HL-60/S4 (cell line): ENCODE measurements around the gene ELAVL1.
"Not testable (repeated sequence)": the region's sequence is repeated elsewhere in the genome, so short reads cannot be mapped to it uniquely, and the experiment has no call there.

Source experiments
- in situ Hi-C: fragments of 300-500 bp; cut with MboI; formaldehyde crosslinking; loops from 2 replicates; pipeline ENCODE4 v1.14.3; 2022; ENCODE audit warnings: low sequenced_read_pairs

The ELAVL1 gene

DNA sequence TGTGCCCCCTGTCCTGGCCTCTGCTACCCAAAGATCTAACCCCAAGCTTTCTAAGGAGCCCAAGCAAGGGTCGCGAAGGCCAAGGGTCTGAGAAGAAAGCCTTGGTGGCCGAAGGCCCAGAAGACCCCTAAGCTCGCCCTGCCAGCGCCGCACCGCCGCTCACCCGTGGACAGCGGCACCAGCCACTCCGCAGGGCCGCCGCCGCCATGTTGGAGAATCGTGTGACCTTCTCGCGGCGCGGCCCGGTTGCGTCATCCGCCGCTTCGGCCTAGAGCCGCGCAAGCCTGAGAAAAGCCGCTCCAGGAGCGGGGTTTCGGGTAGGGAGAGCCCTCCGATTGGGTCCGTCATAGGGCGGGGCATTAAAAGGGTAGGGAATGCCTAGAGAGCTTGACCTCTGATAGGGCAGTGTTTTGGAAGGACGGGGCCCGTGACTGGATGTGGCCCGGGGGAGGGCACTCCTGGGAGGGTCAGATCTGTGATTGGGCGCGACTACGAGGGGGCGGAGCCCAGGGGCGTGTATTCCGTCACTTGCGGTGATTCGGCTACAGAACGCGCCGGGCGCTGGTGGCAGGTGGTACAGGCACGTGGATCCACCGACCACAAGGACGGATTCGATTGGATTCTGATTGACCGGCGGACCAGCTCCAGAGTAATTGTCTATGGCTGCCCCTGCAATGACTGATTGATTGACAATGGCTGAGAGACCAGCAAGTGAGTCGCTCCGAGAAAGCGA lies 61.8 kb downstream of the ELAVL1 start, which contains the start of gene TIMM44:
TIMM44 (minus strand) TSS at position 223 of the 733 bp plus-strand sequence; CDS start at position 208, 15 bp downstream.
- in situ Hi-C loops: no loop called here

DNA sequence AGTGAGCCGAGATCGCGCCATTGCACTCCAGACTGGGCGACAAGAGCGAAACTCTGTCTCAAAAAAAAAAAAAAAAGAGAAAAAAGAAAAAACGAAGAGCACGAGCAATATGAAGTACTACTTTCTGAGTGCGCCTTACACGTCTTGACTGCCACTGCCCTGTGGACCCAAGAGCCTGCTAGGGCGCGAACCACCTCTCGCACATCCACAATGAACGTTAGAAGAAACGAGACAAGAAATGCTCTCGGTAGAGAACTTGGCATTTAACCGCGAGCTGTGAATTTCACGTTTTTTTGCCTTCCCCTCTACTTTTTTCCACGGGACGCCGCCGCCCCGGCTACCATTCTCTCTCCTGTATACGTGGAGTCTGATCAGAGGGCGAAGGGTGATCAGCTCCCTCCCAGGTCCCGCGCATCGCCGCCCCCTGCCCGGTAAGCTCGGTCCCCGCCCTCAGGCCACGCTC lies 62.4 kb downstream of the ELAVL1 start:
- in situ Hi-C loops: no loop called here

DNA sequence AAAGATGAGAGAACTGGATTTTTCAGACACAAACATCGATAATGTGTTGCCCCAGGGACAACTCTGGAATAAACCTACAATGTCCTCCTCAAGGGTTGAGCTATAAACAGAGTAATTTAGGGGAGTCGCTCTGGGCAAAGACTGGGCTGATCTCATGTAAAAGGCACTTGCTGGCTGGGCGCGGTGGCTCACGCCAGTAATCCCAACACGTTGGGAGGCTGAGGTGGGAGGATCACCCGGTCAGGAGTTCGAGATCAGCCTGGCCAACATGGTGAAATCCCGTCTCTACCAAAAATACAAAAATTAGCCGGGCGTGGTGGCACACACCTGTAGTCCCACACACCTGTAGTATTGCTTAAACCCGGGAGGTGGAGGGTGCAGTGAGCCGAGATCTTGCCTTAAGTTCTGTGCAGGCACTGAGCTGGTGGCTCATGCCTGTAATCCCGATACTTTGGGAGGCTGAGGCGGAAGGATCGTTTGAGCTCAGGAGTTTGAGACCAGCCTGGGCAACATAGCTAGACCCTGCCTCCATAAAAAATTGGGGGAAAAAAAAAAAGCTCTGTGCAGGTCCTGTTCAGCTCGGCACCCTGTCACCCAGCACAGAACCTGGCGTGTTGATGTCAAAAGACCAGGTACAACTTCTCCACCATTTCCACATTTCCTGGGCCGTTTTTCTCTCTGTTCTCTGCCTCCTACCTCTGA lies 63.4 kb downstream of the ELAVL1 start:
- in situ Hi-C loops: no loop called here

DNA sequence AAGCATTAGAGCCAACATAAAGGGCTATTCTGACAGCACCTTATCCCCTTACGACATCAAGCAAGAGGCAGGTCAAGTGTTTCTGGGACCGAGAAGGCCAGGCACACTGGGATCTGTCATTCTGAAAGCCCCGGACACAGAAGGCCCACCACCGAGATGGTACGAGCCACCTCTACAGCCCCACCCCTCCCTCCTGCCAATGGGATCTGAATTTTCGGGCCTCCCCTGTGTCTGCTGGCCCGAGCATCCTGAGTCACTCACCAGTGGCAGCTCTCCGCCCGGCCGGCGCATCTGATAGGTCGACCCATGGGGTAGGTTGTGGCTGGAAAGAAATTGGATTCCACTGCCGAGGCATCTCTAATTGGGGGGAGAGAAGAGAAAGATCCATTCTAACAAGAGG lies 64.6 kb downstream of the ELAVL1 start:
- in situ Hi-C loops: no loop called here

GRCh38 chr19:7934766-7935165 lies 70.7 kb downstream of the ELAVL1 start:
- in situ Hi-C loops: no loop called here

DNA sequence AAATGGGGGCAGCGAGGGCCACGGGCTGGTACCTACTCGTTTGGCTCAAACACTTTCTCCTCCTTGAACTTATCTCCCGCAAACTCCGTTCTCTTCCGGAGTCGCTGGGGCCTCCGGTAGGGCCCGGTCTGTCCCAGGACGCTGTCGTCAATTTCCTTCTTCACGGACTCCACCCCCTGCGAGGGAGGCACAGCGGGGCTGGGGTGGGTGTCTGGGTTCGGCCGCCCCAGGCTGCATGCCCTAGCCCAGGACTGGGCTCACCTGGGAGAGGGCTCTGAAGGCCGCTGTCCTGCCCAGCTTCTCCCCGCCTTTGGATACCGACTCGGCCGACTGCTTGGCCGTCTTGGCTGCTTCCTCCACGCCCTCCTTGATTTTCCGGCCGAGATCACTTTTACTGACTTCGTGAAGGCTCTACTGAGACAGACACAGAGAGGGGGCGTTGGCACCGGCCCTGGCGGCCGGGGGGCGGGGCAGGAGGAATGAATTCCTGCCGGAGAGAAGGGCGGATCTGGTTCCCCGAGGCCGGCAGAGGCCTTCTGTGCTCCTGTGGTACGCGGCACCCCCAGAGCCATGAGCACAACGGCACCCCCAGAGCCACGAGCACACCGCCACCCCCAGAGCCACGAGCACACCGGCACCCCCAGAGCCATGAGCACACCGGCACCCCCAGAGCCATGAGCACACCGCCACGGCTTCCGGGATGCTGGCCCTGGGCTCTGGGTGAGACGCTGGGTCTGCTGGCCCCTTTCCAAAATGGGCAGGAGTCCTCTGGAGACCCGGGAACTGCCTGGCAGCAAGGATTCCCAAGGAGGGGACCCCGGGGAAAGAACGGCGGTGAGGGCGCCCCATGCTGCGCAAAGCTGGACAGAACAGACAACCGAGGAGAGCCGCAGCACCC lies 71.4 kb downstream of the ELAVL1 start:
- in situ Hi-C loops: no loop called here

GRCh38 chr19:7933411-7933810 lies 72.0 kb downstream of the ELAVL1 start:
- in situ Hi-C loops: no loop called here

DNA sequence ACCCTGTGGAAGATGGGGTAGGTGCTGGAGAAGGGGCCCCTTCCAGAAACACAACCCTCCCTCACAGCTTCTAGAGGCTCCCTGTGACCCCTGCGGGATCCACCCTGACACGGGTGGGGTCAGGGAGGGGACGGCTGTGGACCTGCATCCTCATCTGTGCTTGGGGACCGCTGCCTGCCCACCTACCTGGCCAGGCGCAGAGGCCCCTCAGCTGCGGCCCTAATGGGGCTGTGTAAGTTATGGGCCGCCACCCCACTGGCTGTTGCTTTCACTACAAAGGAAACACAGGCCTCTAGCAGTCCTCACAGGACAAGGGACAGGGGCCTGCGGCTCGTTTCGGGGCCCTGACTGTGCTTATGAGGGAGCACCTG lies 72.5 kb downstream of the ELAVL1 start:
- in situ Hi-C loops: no loop called here

DNA sequence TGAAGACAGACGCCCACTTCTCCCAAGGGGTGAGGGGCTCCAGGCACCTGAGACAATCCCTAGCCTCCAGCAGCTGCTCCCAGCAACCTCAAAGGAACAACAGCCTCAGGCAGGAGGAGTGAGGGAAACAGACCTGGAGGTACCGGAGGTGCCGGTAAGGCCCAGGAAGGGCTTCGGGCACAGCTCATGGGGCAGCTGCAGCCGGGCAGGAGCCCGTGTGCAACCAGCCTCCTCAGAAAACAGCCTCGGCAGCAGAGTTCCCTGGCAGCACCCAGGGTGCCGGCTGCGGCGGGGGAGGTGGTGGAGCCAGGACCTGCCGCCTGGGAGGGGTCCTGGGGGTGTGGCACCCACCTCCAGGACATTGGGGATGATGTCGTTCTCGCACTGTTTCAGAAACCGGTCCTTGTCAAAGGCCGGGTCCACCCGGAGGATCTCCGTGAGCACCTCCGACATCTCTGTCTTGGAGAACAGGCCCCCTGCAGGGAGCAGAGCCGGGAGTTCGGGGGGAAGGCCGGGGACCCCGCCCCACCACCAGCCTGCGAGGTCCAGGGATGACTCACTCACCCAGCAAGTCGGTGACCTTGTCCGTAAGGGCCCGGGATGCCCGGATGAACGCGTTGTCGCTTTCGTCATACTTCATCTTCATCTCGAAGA lies 73.0 kb downstream of the ELAVL1 start:
- in situ Hi-C loops: no loop called here

GRCh38 chr19:7931221-7932061 lies 74.0 kb downstream of the ELAVL1 start:
- in situ Hi-C loops: no loop called here

GRCh38 chr19:7930765-7931164 lies 74.7 kb downstream of the ELAVL1 start:
- in situ Hi-C loops: no loop called here

DNA sequence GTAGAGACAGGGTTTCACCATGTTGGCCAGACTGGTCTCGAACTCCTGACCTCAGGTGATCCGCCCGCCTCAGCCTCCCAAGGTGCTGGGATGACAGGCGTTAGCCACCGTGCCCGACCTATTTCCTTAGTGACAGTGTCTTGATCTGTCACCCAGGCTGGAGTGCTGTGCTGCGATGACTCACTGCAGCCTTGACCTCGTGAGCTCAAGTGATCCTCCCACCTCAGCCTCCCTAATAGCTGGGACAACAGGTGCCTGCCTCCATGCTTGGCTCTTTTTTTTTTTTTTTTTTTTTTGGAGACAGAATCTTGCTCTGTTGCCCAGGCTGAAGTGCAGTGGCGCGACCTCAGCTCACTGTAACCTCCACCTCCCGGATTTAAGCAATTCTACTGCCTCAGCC lies 75.4 kb downstream of the ELAVL1 start:
- in situ Hi-C loops: not testable (repeated sequence)

- in situ Hi-C loops: no loop called here
These were observed 76.4 kb downstream of the ELAVL1 start for GRCh38 chr19:7928741-7929701.

GRCh38 chr19:7928334-7928706 lies 77.1 kb downstream of the ELAVL1 start:
- in situ Hi-C loops: no loop called here

- in situ Hi-C loops: no loop called here
These were observed 77.7 kb downstream of the ELAVL1 start for GRCh38 chr19:7927605-7928333.

DNA sequence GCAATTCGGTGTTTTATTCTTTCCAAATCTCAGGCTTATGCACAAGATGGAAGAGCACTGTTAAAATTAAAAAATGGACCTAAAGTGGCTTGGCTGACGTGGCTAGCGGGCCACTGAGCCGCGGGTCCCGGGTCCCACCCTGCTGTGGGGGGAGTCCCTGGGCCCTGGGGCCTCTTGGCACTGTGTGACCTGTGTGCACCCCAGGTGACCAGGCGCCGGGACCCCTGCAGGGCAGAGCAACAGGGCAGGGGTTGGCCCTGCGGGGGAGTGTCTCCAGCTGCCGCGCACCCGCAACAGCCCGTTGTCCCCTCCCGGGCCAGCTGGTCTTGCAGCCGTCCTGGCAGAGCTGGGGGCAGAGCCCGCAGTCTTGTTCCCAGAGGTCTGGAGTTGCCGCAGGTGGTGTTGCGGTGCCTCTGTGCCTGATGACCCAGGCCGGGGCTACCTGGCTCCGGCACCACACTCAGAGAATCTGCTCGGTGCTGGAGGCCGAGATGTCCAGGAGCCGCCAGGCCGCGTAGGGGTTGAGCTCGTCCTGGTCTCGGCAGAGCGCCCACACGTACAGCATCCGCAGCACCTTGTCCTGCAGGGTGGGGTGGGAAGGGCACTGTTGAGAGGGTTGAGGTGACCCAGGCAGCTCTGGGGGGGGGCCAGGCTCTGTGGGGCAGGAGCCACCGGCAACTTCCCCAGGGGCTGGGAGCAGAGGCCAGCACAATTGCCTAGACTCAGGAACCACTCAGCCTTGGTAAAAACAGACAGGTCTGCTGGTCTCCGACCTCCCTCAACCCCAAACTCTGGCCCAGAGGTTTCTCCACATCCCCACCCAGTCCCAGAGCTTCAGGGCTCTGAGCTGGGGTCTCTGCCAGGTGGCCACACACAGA lies 78.5 kb downstream of the ELAVL1 start:
- in situ Hi-C loops: no loop called here

- in situ Hi-C loops: no loop called here
These were observed 79.3 kb downstream of the ELAVL1 start, which contains the start of gene CTXN1 for GRCh38 chr19:7926021-7926726. TSS of gene CTXN1 (minus strand) at chr19:7926135. CDS start at chr19:7925538, 597 bp downstream.
